Endothelial cell of umbilical vein (primary cell): ENCODE measurements around the gene KLF2. TPM values are rescaled to one million over a fixed set of nuclear protein-coding genes. Genes with fewer than 3 reads are reported as not detected.

Source experiments
- BruUV-seq: library from RNA; stranded (reverse); fragments of 400-500 nt; replicated peaks from 2 replicates; lab custom pipeline; 2021; lab: Mats Ljungman, UMichigan
- CTCF ChIA-PET: fragments of 300-600, 350-600 bp; sonication (Branson Sonifier 250); formaldehyde crosslinking; loops from one replicate; lab custom pipeline; 2021; ENCODE audit warnings: antibody characterized with exemption, inconsistent platforms; lab: Charles Lee
- POLR2A ChIA-PET: fragments of 300-600, 350-600 bp; sonication (Branson Sonifier 250); formaldehyde crosslinking; loops from one replicate; lab custom pipeline; 2021; ENCODE audit warnings: antibody characterized with exemption, inconsistent platforms; lab: Charles Lee
- DNase-seq: peaks from one replicate; pipeline ENCODE4 v3.0.0-alpha.2; 2011; ENCODE audit warnings: low read depth, low spot score
- FAIRE-seq: peaks from 2 replicates; lab custom pipeline; 2011; peaks lifted over from hg19 to GRCh38; lab: Jason Lieb, UNC
- H2AFZ ChIP-seq: 2 replicates; pipeline ENCODE4 v1.6.0; 2012; ENCODE audit warnings: low read depth, low read length, control low read depth, inconsistent platforms
- H3K27ac ChIP-seq: 2 replicates; pipeline ENCODE4 v1.5.1; 2011; ENCODE audit warnings: low read depth, mild to moderate bottlenecking, control low read depth, low read length, moderate library complexity; ENCODE audit not compliant: insufficient read depth
- H3K27me3 ChIP-seq, 2 experiments: 2 replicates each; pipeline versions ENCODE4 v1.6.0 to v1.6.1; 2011; ENCODE audit warnings: low read length in 2 of 2, mixed read lengths in 1 of 2; ENCODE audit not compliant: control insufficient read depth in 2 of 2, insufficient read depth in 2 of 2
- H3K36me3 ChIP-seq, 2 experiments: 2 replicates in 1 of 2; 3 replicates in 1 of 2; pipeline ENCODE4 v1.5.1; 2011; ENCODE audit warnings: low read length in 2 of 2, mild to moderate bottlenecking in 1 of 2, moderate library complexity in 1 of 2; ENCODE audit not compliant: control insufficient read depth in 2 of 2, insufficient read depth in 2 of 2; ENCODE audit errors: extremely low read depth in 1 of 2
- H3K4me1 ChIP-seq: 3 replicates; pipeline ENCODE4 v1.5.1; 2011; ENCODE audit warnings: mild to moderate bottlenecking, low read length; ENCODE audit not compliant: control insufficient read depth, insufficient read depth; ENCODE audit errors: extremely low read depth
- H3K4me2 ChIP-seq: 2 replicates; pipeline ENCODE4 v1.6.1; 2011; ENCODE audit warnings: low read length, control low read depth, mixed read lengths; ENCODE audit not compliant: insufficient read depth
- H3K4me3 ChIP-seq, 3 experiments: fragments of 200-600 bp in 1 of 3; sonication (generic), shearing (Covaris generic) in 1 of 3; replicated peaks in 1 of 3; 2 replicates each; pipeline ENCODE4 v1.5.1; 2011 to 2016; ENCODE audit warnings: control low read depth in 3 of 3, low read length in 3 of 3, mild to moderate bottlenecking in 2 of 3, inconsistent platforms in 1 of 3, low read depth in 1 of 3, moderate library complexity in 1 of 3; ENCODE audit not compliant: insufficient read depth in 1 of 3
- H3K79me2 ChIP-seq: 2 replicates; pipeline ENCODE4 v1.6.0; 2012; ENCODE audit warnings: low read length, inconsistent platforms; ENCODE audit not compliant: control insufficient read depth, insufficient read depth
- H3K9ac ChIP-seq: replicated peaks from 2 replicates; pipeline ENCODE3; 2011; ENCODE audit warnings: low read length, control low read depth; ENCODE audit not compliant: insufficient read depth; ENCODE audit errors: extremely low read depth
- H3K9me1 ChIP-seq: replicated peaks from 3 replicates; pipeline ENCODE4 v1.6.0; 2011; ENCODE audit warnings: mild to moderate bottlenecking, low read length; ENCODE audit not compliant: control insufficient read depth, insufficient read depth; ENCODE audit errors: extremely low read depth
- H3K9me3 ChIP-seq: replicated peaks from 2 replicates; pipeline ENCODE4 v1.5.1; 2012; ENCODE audit warnings: low read length, inconsistent platforms; ENCODE audit not compliant: control insufficient read depth, insufficient read depth
- H4K20me1 ChIP-seq: replicated peaks from 2 replicates; pipeline ENCODE3; 2011; ENCODE audit warnings: mild to moderate bottlenecking, low read length; ENCODE audit not compliant: control insufficient read depth, insufficient read depth; ENCODE audit errors: extremely low read depth
- EZH2 ChIP-seq: IDR thresholded peaks from 2 replicates; pipeline ENCODE4 v1.6.1; 2012; ENCODE audit warnings: borderline replicate concordance, low read depth, mild to moderate bottlenecking, moderate library complexity, low read length, inconsistent platforms; ENCODE audit not compliant: severe bottlenecking
- FOS ChIP-seq: IDR thresholded peaks from 2 replicates; pipeline ENCODE4 v1.6.1; 2011; ENCODE audit warnings: mild to moderate bottlenecking, low read length, moderate library complexity, borderline replicate concordance; ENCODE audit not compliant: insufficient read depth
- GATA2 ChIP-seq: IDR thresholded peaks from 2 replicates; pipeline ENCODE4 v1.7.0; 2011; ENCODE audit warnings: low read depth, mild to moderate bottlenecking, moderate library complexity, mixed read lengths, low read length; ENCODE audit not compliant: insufficient read length, insufficient read depth
- JUN ChIP-seq: IDR thresholded peaks from 2 replicates; pipeline ENCODE4 v1.6.1; 2011; ENCODE audit warnings: borderline replicate concordance, low read depth; ENCODE audit not compliant: insufficient read length, insufficient read depth
- MYC ChIP-seq: IDR thresholded peaks from one replicate; pipeline ENCODE4 v1.6.1; 2011; ENCODE audit warnings: mild to moderate bottlenecking, low read depth, low read length
- POLR2A ChIP-seq: IDR thresholded peaks from 2 replicates; pipeline ENCODE4 v1.6.1; 2012; ENCODE audit warnings: low read depth, mild to moderate bottlenecking, control low read depth, low read length
- POLR2AphosphoS5 ChIP-seq: IDR thresholded peaks from 2 replicates; pipeline ENCODE4 v1.6.1; 2012; ENCODE audit warnings: low read depth, mild to moderate bottlenecking, control low read depth, low read length, moderate library complexity; ENCODE audit not compliant: insufficient read depth
- dilution Hi-C: fragments of 300-500 bp; cut with MboI; formaldehyde crosslinking; loops from one replicate; pipeline ENCODE4 v1.15.0; 2019; ENCODE audit warnings: low sequenced_read_pairs; ENCODE audit not compliant: extremely low pct_ligation_motif_present
- intact Hi-C: fragments of 100-400 bp; cut with micrococcal nuclease; formaldehyde crosslinking; loops from one replicate; pipeline ENCODE4 v1.10.0; 2022
- polyA plus RNA-seq, 4 experiments: library from polyadenylated mRNA; depleted of rRNA in 3 of 4; stranded (reverse) in 3 of 4; unstranded in 1 of 4; fragments of >200 nt; gene quantifications; 2 replicates each; pipeline versions ENCODE4 v1.2.1 to v1.2.3, GENCODE V29; 2011 to 2012; ENCODE audit warnings: missing spikeins in 1 of 4
- total RNA-seq: library from RNA; stranded (reverse); gene quantifications from 2 replicates; pipeline ENCODE4 v1.2.3, GENCODE V29; 2021
- TF ChIP-seq, protein P1 (sequence below), 2 donors: IDR thresholded peaks; 1 replicate in 1 of 2; 2 replicates in 1 of 2; pipeline ENCODE4 v1.5.1; 2011; ENCODE audit warnings: low read length in 2 of 2, mild to moderate bottlenecking in 2 of 2, moderate library complexity in 2 of 2, control low read depth in 1 of 2, inconsistent platforms in 1 of 2, low read depth in 1 of 2; ENCODE audit not compliant: insufficient read depth in 1 of 2; ENCODE audit errors: extremely low read depth in 1 of 2
- TF ChIP-seq, protein P2 (sequence below): IDR thresholded peaks from 2 replicates; pipeline ENCODE4 v1.6.1; 2011; ENCODE audit not compliant: insufficient read depth, insufficient read length

The KLF2 gene
- total and polyA plus RNA-seq, 2 donors (not counting 3 experiments of a cell fraction or from before 2014, with no cell fraction given), result 23.4 to 30.3 TPM

DNA sequence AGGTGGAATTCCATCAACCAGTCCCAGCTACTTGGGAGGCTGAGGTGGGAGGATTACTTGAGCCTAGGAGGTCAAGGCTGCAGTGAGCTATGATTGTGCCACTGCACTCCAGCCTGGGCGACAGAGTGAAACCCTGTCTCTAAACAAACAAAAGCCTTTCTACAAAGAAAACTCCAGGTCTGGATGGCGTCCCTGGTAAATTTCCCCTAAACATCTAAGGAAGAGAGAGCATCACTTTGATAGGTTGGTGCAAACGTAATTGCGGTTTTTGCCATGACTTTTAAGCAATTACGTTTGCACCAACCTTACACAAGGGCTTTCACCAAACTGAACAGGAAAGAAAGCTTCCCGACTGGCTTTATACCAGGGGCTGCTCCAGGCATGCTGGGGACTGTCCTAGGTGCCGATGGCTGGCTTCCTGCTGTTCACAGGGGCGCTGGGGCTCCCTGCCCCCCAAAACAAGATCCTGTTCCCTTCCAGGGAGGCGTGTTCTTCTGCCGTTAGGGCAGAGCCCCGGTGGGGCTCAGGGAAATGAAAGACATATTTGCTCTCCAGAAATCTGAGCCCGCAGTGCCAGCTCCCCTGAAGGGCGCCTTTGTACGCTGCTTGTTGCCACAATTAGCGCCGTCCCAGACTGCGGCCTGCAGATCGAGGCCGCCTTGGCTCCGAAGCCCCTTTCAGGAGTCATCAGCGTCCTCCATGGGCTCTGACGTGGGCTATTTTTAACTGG lies 38.7 kb upstream of the KLF2 start:
- BruUV-seq, result no TSS peak
- CTCF ChIA-PET, result interaction anchor here (0.7 to 0.9 kb wide), 2 partner anchors 28 to 30 kb away, joined by 3 read pairs; no protein-coding TSS in a partner anchor
- DNase-seq, result no peak

More for the DNA sequence above, 38.7 kb upstream of the KLF2 start:
- H3K9me3 ChIP-seq, result no peaks in the 10 kb centered on the region
- TF ChIP-seq MYC (no peak), POLR2A (no peak), GATA2 (no peak), JUN (no peak), POLR2AphosphoS5 (no peak), EZH2 (no peak), FOS (no peak)
- TF ChIP-seq, protein P1, sequence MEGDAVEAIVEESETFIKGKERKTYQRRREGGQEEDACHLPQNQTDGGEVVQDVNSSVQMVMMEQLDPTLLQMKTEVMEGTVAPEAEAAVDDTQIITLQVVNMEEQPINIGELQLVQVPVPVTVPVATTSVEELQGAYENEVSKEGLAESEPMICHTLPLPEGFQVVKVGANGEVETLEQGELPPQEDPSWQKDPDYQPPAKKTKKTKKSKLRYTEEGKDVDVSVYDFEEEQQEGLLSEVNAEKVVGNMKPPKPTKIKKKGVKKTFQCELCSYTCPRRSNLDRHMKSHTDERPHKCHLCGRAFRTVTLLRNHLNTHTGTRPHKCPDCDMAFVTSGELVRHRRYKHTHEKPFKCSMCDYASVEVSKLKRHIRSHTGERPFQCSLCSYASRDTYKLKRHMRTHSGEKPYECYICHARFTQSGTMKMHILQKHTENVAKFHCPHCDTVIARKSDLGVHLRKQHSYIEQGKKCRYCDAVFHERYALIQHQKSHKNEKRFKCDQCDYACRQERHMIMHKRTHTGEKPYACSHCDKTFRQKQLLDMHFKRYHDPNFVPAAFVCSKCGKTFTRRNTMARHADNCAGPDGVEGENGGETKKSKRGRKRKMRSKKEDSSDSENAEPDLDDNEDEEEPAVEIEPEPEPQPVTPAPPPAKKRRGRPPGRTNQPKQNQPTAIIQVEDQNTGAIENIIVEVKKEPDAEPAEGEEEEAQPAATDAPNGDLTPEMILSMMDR (IDR thresholded peaks at IDR 0.05; ENCODE audit: extremely low read depth in 1 of 2, insufficient read depth in 1 of 2, low read depth in 1 of 2, low read length in 2 of 2), result no peak
- TF ChIP-seq, protein P2, sequence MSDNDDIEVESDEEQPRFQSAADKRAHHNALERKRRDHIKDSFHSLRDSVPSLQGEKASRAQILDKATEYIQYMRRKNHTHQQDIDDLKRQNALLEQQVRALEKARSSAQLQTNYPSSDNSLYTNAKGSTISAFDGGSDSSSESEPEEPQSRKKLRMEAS, result no peak
- H4K20me1 ChIP-seq, result no peaks in the 10 kb centered on the region
- POLR2A ChIA-PET, result interaction anchor here (0.8 kb wide), 1 partner anchor 39 kb away, joined by 4 read pairs; the partner anchor contains the start of gene KLF2
- no peak overlapping the region for H3K4me3 ChIP-seq
- dilution Hi-C loops, result no loop called here
- intact Hi-C loops, result no loop called here
- peak; percentile 12 for FAIRE-seq
- peak overlapping the region; percentile 16 for H2AFZ ChIP-seq
- no peaks in the 10 kb centered on the region for H3K27me3 ChIP-seq
- no peak overlapping the region for H3K27ac ChIP-seq
- no peaks in the 10 kb centered on the region for H3K36me3 ChIP-seq
- no peaks in the 10 kb centered on the region for H3K79me2 ChIP-seq
- H3K4me1 ChIP-seq, result peaks cover 34% of the 10 kb centered on the region
- no peak overlapping the region for H3K9ac ChIP-seq
- no peak overlapping the region for H3K4me2 ChIP-seq
- H3K9me1 ChIP-seq, result no peaks in the 10 kb centered on the region
